HuH-7.5 (cell line): ENCODE data around the gene SRP68.

Source experiments
- DNase-seq: peaks from one replicate; pipeline ENCODE4 v3.0.0; 2011; ENCODE audit warnings: low spot score

SRP68 gene

GRCh38 chr17:75996665-75997590 lies 75.4 kb downstream of the SRP68 start:
- no peak for DNase-seq

- DNase-seq = no peak
Observed at GRCh38 chr17:75995385-75995925, 76.9 kb downstream of the SRP68 start.

GRCh38 chr17:75994802-75995370 lies 77.4 kb downstream of the SRP68 start:
- DNase-seq = no peak

GRCh38 chr17:75991396-75991795 lies 80.9 kb downstream of the SRP68 start:
- DNase-seq = no peak
